K562 (cell line): ENCODE data around the gene RGS14. TPM values are rescaled to one million over a fixed set of nuclear protein-coding genes. Genes with fewer than 3 reads are reported as not detected.

Experiments
- CHD7 ChIP-seq: fragments of 200-600 bp; sonication (generic); IDR thresholded peaks from one replicate; pipeline ENCODE4 v1.6.1; 2012; ENCODE audit warnings: mild to moderate bottlenecking, low read depth, low read length, inconsistent platforms
- FOXJ3 ChIP-seq: sonication (generic); formaldehyde crosslinking; IDR thresholded peaks from 2 replicates; pipeline ENCODE4 v1.4.0; 2020; ENCODE audit warnings: mild to moderate bottlenecking, missing genetic modification reagents
- MEF2A ChIP-seq: IDR thresholded peaks from 2 replicates; pipeline ENCODE4 v1.6.1; 2011; ENCODE audit warnings: low read depth, mild to moderate bottlenecking, low read length, moderate library complexity; ENCODE audit not compliant: control insufficient read depth
- REST ChIP-seq, 2 experiments: fragments of 450-650 bp; formaldehyde crosslinking in 1 of 2; IDR thresholded peaks; 2 replicates each; pipeline versions ENCODE4 v1.4.0 to v1.6.1; 2014 to 2020; ENCODE audit warnings: mild to moderate bottlenecking in 2 of 2, borderline replicate concordance in 1 of 2, low read depth in 1 of 2
- SMARCA4 ChIP-seq: fragments of 450-650 bp; IDR thresholded peaks from 2 replicates; pipeline ENCODE4 v1.6.1; 2016
- SMC3 ChIP-seq: conservative IDR thresholded peaks from 2 replicates; pipeline ENCODE4 v1.6.1; 2011; ENCODE audit warnings: low read depth, low read length, improper control_type of control experiment; ENCODE audit not compliant: insufficient read depth
- polyA plus RNA-seq, 8 experiments: library from polyadenylated mRNA; depleted of rRNA in 4 of 8; stranded (reverse) in 5 of 8; unstranded in 3 of 8; fragments of >200 nt; fragmentation: Nextera tagmentation in 2 of 8; fragmentation: Illumina TruSeq in 1 of 8; extraction: Ambion mirVana in 2 of 8; extraction: Trizol in 1 of 8; gene quantifications; 2 replicates each; pipeline versions ENCODE4 v1.2.1 to v1.2.3, GENCODE V29; 2011 to 2014; ENCODE audit warnings: inconsistent platforms in 1 of 8, missing spikeins in 1 of 8
- total RNA-seq, 7 experiments: library from RNA; depleted of rRNA in 6 of 7; stranded (reverse); fragments of >200 nt in 6 of 7; fragmentation: Illumina TruSeq in 2 of 7; extraction: Trizol in 2 of 7; gene quantifications; 2 replicates each; pipeline versions ENCODE4 v1.2.1 to v1.2.3, GENCODE V29; 2011 to 2021; ENCODE audit warnings: low replicate concordance in 1 of 7

RGS14 gene
- total and polyA plus RNA-seq, 9 of the 15 experiments (the other 6 are each of a cell fraction or from before 2014, with no cell fraction given) = 0.28 to 75.9 (median 34.5) TPM

- TF ChIP-seq CHD7 (no peak), SMARCA4 (no peak), REST (IDR thresholded peaks at IDR 0.05; ENCODE audit: borderline replicate concordance) (no peak), REST (CRISPR knock-in tag; IDR thresholded peaks at IDR 0.05; ENCODE audit: low read depth) (no peak; the same call in 1 of the 2 replicates), FOXJ3 (CRISPR knock-in tag) (no peak), SMC3 (no peak), MEF2A (no peak)
These were observed 45.7 kb upstream of the RGS14 start, which contains the start of gene MXD3 (continued) for GRCh38 chr5:177311723-177312648.
